Endothelial cell (in vitro differentiated cells): ENCODE data around the gene NDST1. TPM values are rescaled to one million over a fixed set of nuclear protein-coding genes. Genes with fewer than 3 reads are reported as not detected.

Experiments used
- DNase-seq: peaks from one replicate; pipeline ENCODE4 v3.0.0; 2021; ENCODE audit warnings: low spot score
- H3K27ac Mint-ChIP-seq: one replicate; pipeline ENCODE4 v1.8.0; 2021; ENCODE audit warnings: mixed read lengths, inconsistent platforms; ENCODE audit not compliant: unreplicated experiment
- H3K27me3 Mint-ChIP-seq: one replicate; pipeline ENCODE4 v1.8.0; 2021; ENCODE audit warnings: mild to moderate bottlenecking, moderate library complexity, mixed read lengths, inconsistent platforms; ENCODE audit not compliant: unreplicated experiment
- H3K36me3 Mint-ChIP-seq: one replicate; pipeline ENCODE4 v1.8.0; 2021; ENCODE audit warnings: mild to moderate bottlenecking, low read depth, mixed read lengths, inconsistent platforms; ENCODE audit not compliant: unreplicated experiment
- H3K4me1 Mint-ChIP-seq: one replicate; pipeline ENCODE4 v1.8.0; 2021; ENCODE audit warnings: mild to moderate bottlenecking, mixed read lengths, inconsistent platforms; ENCODE audit not compliant: unreplicated experiment
- H3K4me3 Mint-ChIP-seq: one replicate; pipeline ENCODE4 v1.8.0; 2021; ENCODE audit warnings: mild to moderate bottlenecking, mixed read lengths, inconsistent platforms; ENCODE audit not compliant: unreplicated experiment
- H3K9me3 Mint-ChIP-seq: one replicate; pipeline ENCODE4 v1.8.0; 2021; ENCODE audit warnings: mixed read lengths, inconsistent platforms; ENCODE audit not compliant: unreplicated experiment
- CTCF ChIP-seq: fragments of 200-600 bp; sonication (generic); IDR thresholded peaks from one replicate; pipeline ENCODE4 v1.5.0; 2021; ENCODE audit warnings: antibody characterized with exemption; ENCODE audit not compliant: unreplicated experiment
- total RNA-seq: library from RNA; stranded (reverse); fragmentation: NEBNext Ultra II Directional; extraction: Animal tissue kit (Norgen Biotek cat#: 25700); gene quantifications from one replicate; pipeline ENCODE4 v1.2.1, GENCODE V29; 2021; ENCODE audit not compliant: unreplicated experiment

Gene NDST1
- total RNA-seq, 1 donor from 2014 or later = 178 TPM

- no peak for TF ChIP-seq CTCF
- DNase-seq = no peak
- peaks cover 23% of the 10 kb centered on the region for H3K27me3 Mint-ChIP-seq
- H3K27ac Mint-ChIP-seq = peak overlapping the region; percentile 32
- no peaks in the 10 kb centered on the region for H3K9me3 Mint-ChIP-seq
- H3K36me3 Mint-ChIP-seq = peaks cover 45% of the 10 kb centered on the region
- peak overlapping the region; percentile 62 for H3K4me3 Mint-ChIP-seq
- H3K4me1 Mint-ChIP-seq = peaks cover 61% of the 10 kb centered on the region
Observed at GRCh38 chr5:150490296-150490669, 17.6 kb upstream of the NDST1 start.

GRCh38 chr5:150490754-150491153, 17.2 kb upstream of the NDST1 start:
- DNase-seq = no peak
- Mint-ChIP-seq H3K9me3 (no peaks in the 10 kb centered on the region), H3K36me3 (peaks cover 47% of the 10 kb centered on the region), H3K4me3 (peak overlapping the region; percentile 62), H3K27ac (peak overlapping the region; percentile 32), H3K27me3 (peaks cover 23% of the 10 kb centered on the region), H3K4me1 (peaks cover 64% of the 10 kb centered on the region)
- TF ChIP-seq CTCF = no peak

- Mint-ChIP-seq H3K4me3 (peak overlapping the region; percentile 42), H3K36me3 (peaks cover 48% of the 10 kb centered on the region), H3K27me3 (peaks cover 23% of the 10 kb centered on the region), H3K27ac (peak overlapping the region; percentile 20), H3K4me1 (peaks cover 74% of the 10 kb centered on the region), H3K9me3 (no peaks in the 10 kb centered on the region)
- no peak for TF ChIP-seq CTCF
- DNase-seq = no peak
Observed at GRCh38 chr5:150491876-150492275, 16.1 kb upstream of the NDST1 start.

- H3K4me1 Mint-ChIP-seq = peaks cover 73% of the 10 kb centered on the region
- TF ChIP-seq CTCF = no peak
- H3K4me3 Mint-ChIP-seq = no peak overlapping the region
- H3K36me3 Mint-ChIP-seq = peaks cover 41% of the 10 kb centered on the region
- H3K27ac Mint-ChIP-seq = peak overlapping the region; percentile 33
- no peak for DNase-seq
- peaks cover 20% of the 10 kb centered on the region for H3K27me3 Mint-ChIP-seq
- H3K9me3 Mint-ChIP-seq = no peaks in the 10 kb centered on the region
Observed at GRCh38 chr5:150492621-150493020, 15.3 kb upstream of the NDST1 start.

GRCh38 chr5:150496098-150496497, 11.8 kb upstream of the NDST1 start:
- Mint-ChIP-seq H3K4me1 (peaks cover 72% of the 10 kb centered on the region), H3K27ac (peak overlapping the region; percentile 87), H3K4me3 (peak overlapping the region; percentile 57), H3K36me3 (peaks cover 24% of the 10 kb centered on the region), H3K9me3 (no peaks in the 10 kb centered on the region), H3K27me3 (peaks cover 10% of the 10 kb centered on the region)
- DNase-seq = no peak
- TF ChIP-seq CTCF = no peak
